Activated CD8-positive, alpha-beta memory T cell treated with anti-CD3 and anti-CD28 coated beads for 4 hours (primary cell): Measurements from ENCODE around the gene CLASP1.
"Not testable (repeated sequence)": the region's sequence is repeated elsewhere in the genome, so short reads cannot be mapped to it uniquely, and the experiment has no call there.

ENCODE experiments used
- DNase-seq, 2 donors: peaks; one replicate each; pipeline ENCODE4 v3.0.0-alpha.2; 2020; ENCODE audit warnings: low read depth in 2 of 2

Gene CLASP1

DNA sequence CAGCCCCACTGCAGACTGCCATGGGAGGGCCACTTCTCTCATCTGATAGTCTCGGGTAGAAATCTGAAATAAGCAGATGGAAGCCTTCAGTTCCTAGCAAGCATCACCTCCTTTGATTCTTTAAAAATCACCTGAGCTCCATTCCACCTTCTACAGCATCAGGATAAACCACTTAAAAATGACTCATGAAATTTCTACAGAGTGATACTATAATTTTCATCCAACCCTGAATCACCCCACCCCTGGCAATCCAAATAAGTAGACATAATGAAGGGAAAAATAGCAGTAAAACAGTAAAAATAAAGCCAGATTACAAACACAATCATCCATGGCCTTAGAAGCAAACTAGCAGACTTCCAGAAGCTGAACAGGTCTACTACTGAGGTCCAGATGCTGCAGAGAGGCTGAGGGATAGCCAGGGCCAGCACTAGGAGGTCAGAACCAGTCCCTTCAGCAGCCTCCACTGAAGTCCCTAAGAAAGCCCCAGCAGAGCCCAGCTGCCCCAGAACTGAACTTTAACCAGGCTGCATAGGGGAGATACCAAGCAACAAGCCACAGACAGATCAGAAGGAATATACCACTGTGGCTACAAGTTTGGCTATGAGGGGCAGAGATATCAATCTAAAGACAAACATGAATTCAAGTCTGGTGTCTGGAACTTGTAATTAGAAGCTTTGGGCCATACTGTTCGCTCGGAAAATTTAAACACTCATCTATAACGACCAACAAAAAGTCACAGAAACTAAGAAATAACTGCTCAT lies 173.3 kb downstream of the CLASP1 start:
- no peak for DNase-seq

DNA sequence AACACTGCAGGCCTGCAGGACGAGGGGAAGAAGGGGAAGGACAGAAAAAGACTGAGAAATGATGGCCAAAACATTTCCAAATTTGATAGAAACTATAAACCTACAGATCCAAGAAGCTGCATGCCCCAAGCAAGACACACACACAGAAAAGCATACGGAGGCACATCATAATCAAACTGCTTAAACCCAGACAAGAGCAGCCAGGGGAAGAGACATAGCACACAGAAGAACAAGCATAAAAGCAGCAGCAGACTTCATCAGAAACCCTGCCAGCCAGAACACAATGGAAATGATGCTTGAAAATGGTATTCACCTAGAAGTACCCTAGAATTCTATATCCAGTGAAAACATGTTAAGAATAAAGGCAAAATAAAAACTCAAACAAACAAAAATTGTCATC lies 175.8 kb downstream of the CLASP1 start:
- no peak for DNase-seq

DNA sequence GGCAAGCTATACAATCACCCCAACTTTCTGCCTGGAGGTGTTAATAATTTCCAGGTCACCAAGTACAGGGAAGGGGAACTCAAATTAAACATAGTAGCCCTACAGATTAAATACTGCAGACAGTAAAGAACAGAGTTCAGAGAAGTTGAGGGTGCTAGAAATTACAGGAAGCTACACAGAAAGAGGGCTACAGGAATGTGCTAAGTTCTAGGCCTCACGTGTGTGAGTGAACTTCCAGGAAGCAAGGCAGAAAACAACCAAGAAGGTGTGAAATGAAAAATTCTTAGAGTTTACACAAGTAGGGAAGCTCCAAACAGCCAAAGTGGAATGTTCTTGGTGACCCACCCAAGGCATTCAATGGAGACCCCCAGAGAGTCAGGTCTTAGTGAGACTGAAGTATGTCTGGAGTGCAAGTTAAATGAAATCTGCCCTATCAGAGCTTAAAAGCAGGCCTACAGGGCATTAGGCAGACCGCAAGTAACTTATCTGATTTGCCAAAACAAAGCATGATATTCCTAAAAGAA lies 176.7 kb downstream of the CLASP1 start:
- no peak for DNase-seq

DNA sequence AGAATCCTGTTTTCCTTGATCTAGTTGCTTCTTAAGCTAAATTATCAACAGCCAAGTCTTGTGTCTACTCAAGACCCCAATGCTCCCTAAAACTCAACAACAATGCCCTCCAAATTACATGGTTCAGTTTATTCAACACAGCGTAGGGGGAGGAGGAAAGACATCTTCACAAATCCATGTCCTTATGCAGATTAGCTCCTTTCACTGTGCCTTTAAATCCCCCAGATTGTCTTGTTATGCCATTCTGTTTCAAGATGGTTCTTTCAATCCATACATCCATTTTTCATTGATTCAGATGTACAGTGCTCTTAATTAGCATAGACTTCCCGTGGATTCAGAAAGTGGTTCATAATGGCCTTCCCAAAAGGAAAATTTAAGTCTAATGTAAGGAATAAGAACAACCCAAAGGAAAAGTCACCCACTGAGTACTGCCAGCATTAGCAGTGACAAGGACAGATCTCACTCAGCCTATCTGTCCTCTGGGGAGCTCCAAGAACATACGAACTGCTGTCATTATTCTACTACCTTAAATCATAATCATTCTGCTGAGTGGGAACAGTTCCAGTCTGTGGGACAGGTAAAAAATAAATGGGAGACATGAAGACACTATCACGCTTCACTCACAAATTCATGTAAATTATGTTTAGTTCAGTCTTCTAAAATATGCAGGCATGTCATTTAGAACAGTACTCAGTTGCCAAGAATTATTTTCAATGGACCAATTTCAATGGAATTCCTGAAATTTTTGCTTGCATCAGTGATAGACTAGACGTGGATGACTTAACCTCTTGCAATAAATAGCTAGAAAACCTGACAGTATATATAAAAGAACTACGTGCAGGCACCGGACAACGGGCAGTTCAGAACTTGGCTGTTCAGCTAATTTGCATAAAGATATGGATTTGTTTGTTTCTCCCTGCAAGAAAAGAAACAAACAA lies 177.5 kb downstream of the CLASP1 start:
- no peak for DNase-seq

DNA sequence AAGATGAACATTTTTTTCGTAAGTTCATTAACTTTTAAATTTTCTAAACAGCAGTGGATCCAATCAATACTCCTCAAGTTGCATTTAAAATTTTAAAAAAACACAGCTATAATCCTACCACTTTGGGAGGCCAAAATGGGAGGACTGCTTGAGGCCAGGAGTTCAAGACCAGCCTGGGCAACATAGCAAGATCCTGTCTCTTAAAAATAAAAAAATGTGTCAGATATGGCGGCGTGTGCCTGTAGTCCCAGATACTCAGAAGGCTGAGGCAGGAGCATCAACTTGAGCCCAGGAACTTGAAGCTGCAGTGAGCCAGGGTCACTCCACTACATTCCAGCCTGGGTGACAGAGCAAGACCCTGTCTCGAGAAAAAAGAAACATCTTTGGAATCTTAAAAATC lies 178.3 kb downstream of the CLASP1 start:
- DNase-seq: no peak

DNA sequence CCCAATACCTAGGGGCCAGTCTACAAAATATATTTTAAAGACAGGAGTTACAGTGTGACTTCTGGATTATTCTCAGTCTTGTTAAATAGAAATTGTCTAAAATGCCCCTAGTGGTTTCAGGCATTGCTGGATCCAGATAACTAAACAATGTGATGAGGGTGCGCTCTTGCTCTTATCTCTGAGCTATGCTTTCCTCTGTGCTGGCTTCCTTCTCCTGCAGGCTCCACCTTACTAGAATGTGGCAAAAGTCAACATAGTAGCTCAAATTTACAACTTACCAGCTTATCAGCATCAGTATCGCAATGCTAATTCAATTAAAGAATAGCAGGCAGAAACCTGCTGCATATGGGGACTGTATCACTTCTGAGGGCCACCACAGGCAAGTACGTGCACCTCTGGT lies 179.9 kb downstream of the CLASP1 start:
- no peak for DNase-seq

DNA sequence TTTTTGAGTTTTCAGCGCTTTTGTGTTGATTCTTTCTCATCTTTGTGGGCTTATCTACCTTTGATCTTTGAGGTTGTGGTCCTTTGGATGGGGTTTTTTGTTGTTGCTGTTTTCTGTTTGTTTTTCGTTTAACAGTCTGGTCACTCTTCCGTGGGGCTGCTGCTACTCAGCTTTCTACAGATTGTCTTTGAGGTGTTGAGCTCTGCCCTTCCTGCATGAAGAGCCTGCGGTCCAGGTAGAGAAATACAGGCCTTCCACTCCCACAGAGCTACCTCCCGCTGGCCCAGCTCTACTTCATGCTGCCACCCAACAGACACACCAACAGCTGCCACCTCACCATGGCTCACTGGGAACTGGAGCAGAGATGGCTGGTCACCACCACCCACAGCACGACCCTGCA lies 180.3 kb downstream of the CLASP1 start:
- no peak for DNase-seq

DNA sequence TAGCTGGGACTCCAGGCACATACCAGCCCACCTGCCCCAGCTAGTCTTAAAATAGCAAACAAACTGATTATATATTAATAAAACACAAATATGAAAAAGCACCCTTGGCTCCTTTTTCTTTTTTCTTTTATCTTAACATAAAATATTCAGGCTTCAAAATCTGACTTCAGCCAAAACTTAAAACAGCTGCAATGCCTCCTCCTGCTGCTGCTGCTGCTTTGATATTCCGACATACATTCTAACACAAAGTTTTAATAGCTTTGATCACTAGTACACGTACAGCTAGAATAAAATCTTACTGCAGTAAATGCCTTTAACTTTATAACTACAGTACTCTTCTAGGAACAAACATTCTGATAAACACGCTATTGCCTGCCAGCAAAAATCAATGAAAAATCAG lies 190.0 kb downstream of the CLASP1 start:
- no peak for DNase-seq

DNA sequence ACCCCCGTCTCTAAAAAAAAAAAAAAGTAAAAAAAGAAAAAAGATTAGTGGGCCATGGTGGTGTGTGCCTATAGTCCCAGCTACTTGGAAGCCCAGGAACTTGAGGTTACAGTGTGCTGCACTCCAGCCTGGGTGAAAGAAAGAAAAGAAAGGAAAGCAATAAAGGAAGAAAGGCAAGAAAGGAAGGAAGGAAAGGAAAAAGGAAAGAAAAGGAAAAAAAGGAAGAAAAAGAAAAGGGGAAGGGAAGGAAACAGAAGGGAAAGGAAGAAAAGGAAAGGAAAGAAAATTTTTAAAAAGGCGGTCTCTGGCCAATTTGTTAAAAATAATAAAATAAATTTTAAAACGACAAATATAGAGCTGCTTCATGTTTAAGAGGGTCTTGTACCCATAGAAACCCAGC lies 192.9 kb downstream of the CLASP1 start:
- no peak for DNase-seq

DNA sequence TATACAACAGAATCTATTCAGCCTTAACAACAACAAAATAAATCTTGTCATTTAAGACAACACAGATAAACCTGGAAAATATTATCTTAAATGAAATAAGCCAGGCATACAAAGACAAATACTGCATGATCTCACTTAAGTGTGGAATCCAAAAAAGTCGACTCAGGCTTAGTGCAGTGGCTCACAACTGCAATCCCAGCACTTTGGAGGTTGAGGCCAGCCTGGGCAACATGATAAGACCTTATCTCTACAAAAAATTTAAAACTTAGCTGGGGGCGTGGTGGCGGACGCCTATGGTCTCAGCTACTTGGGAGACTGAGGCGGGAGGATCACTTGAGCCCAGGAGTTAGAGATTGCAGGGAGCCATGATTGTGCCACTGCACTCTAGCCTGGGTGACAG lies 193.8 kb downstream of the CLASP1 start:
- DNase-seq: no peak

DNA sequence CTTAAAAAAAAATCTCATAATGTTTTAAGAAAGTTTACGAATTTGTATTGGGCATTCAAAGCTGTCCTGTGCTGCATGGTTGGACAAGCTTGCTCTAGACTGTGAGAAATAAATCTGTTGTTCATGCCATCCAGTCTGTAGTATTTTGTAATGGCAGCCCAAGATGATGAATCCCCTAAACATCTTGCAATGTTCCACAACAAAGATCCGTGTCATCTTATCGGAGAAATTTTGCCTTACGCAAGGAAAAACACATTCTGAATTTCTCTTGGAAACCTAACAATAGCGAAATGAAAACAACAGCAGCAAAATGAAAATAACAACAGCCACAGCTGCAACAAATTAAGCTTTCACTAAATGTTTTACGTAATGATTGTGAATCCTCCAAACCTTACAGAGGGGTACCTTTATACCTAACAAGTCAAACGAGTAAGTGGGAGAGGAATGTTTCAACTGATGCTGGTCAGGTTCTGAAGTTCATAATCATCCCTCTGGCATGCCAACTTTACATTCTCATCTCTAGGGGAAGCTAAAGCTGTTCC lies 194.6 kb downstream of the CLASP1 start:
- DNase-seq: no peak

DNA sequence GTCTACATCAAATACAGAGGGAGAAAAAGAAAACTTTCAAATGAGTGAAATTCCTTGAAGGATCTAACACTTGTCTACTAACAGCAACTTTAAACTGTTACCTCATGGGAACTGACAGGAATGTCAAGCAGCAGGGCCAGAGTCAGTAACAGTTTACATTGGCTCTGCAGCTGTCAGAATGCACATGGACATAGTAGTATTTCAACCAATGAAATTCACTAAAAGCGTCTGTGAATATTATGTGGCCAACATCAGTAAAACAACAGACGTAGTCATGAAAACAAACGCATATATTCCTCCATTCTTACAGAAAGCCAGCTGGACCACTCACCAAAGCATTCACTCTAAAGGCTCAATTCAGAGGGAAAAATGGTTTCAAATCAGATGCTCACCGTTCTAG lies 197.9 kb downstream of the CLASP1 start:
- no peak for DNase-seq

DNA sequence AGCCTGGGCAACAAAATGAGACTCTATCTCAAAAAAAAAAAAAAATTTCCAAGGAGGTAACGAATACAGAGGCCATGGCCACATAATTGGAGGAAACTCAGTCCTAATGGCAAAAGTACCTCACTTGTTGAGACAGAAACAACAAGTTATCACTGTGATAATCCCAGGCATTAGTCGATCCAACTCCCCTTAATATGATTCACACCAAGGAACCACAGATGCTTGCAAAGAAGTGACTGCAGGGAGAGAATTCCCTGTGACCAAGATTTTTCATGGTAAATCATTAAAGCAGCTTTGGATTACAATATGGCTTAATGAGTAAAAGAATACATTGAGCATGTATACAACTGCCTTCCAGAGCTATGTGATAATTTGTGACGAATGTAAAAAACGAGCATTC lies 199.0 kb downstream of the CLASP1 start:
- DNase-seq: no peak

DNA sequence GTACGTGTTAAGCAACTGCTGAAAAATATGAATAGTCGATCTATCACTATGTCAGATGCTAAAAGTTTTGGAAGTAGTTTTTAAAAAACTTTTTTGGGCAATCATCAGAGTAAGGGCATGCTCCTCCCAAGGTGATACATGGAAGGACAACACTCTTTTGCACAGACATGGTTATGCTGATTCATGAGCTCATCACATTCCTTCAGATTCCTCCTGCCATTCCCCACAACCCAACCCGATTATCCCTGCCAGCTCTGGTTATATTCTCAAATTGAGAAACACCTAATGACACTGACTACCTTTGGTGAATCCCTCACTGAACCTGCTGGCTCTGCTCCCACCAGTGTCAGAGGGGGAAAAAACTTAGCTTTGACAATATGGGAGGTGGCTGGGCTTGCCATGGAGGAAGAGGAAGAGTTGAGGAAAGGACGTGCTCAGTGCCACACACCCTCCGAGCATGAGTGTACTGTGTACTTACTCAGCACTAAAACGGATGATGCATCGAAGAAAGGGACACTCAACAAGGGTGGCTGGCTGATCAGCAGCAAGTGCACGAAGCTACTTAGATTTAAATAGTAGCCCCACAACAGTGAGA lies 202.5 kb downstream of the CLASP1 start:
- no peak for DNase-seq

DNA sequence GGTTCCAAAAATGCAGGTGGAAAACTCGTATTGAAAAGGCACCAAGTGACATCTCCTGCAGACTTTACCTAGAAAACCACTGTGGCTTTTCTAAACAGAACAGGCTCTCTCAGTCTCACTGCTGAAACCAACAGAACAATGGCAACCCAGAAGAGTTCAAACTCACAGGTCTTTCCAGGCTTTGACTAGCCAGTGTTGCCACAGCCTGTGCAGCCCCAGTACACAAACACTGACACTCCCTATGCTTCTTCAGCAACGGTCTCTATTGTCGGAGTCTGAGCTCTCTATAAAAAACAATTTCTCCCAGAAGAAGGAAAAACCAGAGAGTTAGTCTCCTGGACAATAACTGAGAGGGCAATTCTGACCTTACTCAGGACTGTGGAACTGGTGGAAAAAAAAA lies 206.4 kb downstream of the CLASP1 start:
- no peak for DNase-seq

DNA sequence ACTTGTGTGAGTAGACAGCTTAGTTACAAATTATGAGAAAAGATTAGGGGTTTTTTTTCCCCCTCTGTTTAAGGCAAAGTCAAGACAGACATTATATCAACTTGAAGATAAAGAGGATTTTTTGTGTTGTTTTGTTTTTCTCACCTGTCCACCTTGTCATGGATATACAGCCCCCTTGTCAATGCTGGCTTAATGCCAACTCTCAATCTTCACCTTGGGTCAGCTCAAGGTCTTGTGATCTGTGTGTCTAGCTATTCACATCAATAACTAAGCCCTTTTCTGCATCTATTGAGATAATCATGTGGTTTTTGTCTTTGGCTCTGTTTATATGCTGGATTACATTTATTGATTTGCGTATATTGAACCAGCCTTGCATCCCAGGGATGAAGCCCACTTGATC lies 211.0 kb downstream of the CLASP1 start:
- DNase-seq: not testable (repeated sequence)

DNA sequence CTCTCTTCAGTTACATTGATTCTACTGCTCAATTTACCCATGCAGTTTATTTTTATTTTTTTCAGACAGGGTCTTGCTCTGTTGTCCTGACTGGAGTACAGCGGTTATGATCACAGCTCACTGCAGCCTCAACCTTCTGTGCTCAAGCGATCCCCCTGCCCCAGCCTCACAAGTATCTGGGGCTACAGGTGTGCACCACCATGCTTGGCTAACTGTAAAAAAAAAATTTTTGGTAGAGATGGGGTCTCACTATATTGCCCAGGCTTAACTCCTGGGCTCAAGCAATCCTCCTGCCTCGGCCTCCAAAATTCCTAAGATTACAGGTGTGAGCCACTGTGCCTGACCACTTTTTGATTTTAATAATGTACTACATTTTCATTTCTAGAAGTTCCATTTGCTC lies 212.3 kb downstream of the CLASP1 start:
- DNase-seq: no peak

DNA sequence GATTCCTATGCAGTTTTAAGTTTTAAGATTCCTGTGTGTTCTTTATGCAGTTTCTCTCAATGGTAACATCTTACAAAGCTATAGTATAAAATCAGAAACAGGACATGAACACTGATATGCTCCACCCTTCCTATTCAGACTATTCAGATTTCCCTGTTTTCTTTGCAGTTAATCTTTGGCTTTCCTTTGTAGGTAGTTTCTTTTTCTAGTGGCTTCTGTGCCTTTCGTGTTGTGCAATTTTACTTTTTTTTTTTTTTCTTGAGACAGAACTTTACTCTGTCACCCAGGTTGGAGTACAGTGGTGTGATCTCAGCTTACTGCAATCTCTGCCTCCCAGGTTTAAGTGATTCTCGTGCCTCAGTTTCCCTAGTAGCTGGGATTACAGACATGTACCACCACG lies 213.5 kb downstream of the CLASP1 start:
- no peak for DNase-seq

DNA sequence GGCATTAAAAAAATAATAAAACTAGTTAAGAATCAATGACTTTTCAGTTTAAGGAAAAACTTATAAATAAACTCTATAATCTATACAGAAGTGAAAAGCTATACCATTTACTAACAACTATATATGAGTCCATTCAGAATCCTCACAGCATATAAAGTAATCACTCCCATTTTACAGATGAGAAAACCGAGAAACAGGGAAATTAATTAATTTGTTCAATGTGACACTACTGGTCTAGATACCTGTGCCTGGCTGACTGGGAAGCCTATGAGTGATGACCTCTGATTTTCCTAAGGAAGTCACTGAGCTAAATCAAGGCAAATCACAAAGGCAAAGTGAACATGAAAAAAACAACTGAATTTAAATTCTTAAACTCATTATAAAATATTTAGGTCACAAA lies 218.0 kb downstream of the CLASP1 start:
- DNase-seq: no peak

DNA sequence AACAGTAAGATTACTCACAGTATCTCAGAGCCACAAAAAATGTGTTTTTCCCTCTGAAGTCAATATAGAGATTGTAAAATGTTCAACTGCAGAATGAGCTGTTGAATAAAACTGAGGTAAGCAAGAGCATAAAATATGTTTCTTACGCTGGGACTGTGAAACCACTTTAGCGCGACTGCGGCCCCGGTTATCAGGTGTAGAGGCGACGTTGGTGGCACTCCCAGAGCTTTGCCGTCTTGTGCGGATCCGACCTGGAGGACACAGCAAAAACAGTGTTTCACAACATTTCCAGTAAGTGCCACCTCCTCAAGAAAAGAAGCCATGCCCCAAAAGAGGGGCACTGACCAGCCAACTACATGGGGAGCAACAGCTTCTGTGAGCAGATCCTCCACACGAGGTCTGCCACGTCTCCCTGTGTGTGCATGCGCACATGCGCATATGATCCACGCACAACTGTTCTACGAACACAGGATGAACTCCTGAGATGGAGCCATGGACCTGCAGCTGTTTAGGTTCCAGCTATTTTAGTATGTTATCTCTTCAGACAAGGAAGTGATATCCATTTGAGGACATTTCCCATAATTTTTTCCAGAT lies 219.2 kb downstream of the CLASP1 start:
- no peak for DNase-seq

DNA sequence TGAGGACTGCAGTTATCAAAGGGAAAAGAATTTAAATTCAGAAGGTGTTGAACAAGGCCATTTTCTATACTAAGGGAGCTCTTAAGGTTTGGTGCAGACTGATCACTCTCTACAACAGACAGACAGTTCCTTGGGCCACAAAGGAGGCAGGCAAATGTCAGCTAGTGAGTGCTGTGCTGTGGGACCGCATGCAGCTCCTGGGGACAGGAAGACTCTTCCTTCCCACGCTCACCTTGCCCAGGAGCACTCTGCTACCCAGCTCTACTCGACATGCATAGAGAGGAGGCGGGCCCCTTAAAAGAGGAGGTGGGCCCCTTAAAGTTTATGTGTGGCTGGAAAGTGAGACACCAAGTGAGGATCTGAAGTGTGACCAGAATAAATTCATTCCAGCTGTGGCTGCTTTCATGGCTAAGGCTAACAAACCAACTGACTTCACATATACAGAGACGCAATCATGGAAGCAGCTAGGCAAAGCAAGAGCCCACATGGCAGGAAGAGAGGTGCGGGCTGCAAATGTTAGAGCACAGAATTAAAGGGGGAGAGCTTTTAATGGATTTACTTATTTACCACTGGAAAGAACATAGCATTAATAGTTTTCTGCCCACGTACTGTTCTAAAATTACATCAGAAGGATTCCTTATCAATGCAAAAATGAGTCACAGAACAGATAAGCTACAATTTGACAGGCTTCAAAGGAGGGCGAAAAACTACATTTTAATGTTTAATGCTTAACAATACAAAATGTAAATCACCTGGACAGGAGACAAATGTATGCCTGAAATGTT lies 220.0 kb downstream of the CLASP1 start:
- DNase-seq: no peak
